Smooth muscle cell (in vitro differentiated cells): ENCODE measurements around the gene SOD3. TPM values are rescaled to one million over a fixed set of nuclear protein-coding genes. Genes with fewer than 3 reads are reported as not detected.
A peak's percentile ranks its signal among the peaks of the same experiment; 100 is the strongest.

Experiments used
- DNase-seq: peaks from one replicate; lab custom pipeline; 2025; ENCODE audit not compliant: unreplicated experiment; lab: John Stamatoyannopoulos, UW
- H2AFZ ChIP-seq: fragments of 200-600 bp; sonication (generic); 2 replicates; pipeline ENCODE4 v1.6.0; 2016; ENCODE audit warnings: antibody characterized with exemption, low read depth, mild to moderate bottlenecking
- H3F3A ChIP-seq: fragments of 200-600 bp; sonication (generic); 2 replicates; pipeline ENCODE4 v1.6.0; 2017; ENCODE audit warnings: antibody characterized with exemption, low read depth
- H3K27ac ChIP-seq: fragments of 200-600 bp; sonication (generic); 2 replicates; pipeline ENCODE4 v1.5.1; 2016; ENCODE audit warnings: low read depth, mild to moderate bottlenecking
- H3K27me3 ChIP-seq: fragments of 200-600 bp; sonication (generic); 2 replicates; pipeline ENCODE4 v1.6.1; 2016; ENCODE audit warnings: low read depth, mild to moderate bottlenecking
- H3K36me3 ChIP-seq: fragments of 200-600 bp; sonication (generic); 2 replicates; pipeline ENCODE4 v1.5.1; 2016; ENCODE audit warnings: low read depth
- H3K4me1 ChIP-seq: fragments of 200-600 bp; sonication (generic); 2 replicates; pipeline ENCODE4 v1.5.1; 2016; ENCODE audit warnings: low read depth
- H3K4me2 ChIP-seq: fragments of 200-600 bp; sonication (generic); 2 replicates; pipeline ENCODE4 v1.6.0; 2016; ENCODE audit warnings: mild to moderate bottlenecking
- H3K4me3 ChIP-seq: fragments of 200-600 bp; sonication (generic); 2 replicates; pipeline ENCODE4 v1.5.1; 2016; ENCODE audit warnings: mild to moderate bottlenecking
- H3K79me2 ChIP-seq: fragments of 200-600 bp; sonication (generic); 2 replicates; pipeline ENCODE4 v1.6.0; 2016; ENCODE audit warnings: low read depth, mild to moderate bottlenecking
- H3K9ac ChIP-seq: fragments of 200-600 bp; sonication (generic); 2 replicates; pipeline ENCODE4 v1.6.0; 2016; ENCODE audit warnings: low read depth
- H3K9me3 ChIP-seq: fragments of 200-600 bp; sonication (generic); replicated peaks from 2 replicates; pipeline ENCODE4 v1.5.1; 2016; ENCODE audit warnings: low read depth
- H4K20me1 ChIP-seq: fragments of 200-600 bp; sonication (generic); 2 replicates; pipeline ENCODE4 v1.6.0; 2016; ENCODE audit warnings: low read depth
- WGBS: methylation state at CpG from one replicate; pipeline ENCODE4 v1.1.7; 2016; ENCODE audit warnings: low lambda C conversion rate; 5-methylcytosine and 5-hydroxymethylcytosine counted together
- polyA plus RNA-seq: library from polyadenylated mRNA; unstranded; fragments of >200 nt; fragmentation: Nextera tagmentation; extraction: Ambion mirVana; gene quantifications from 2 replicates; pipeline ENCODE4 v1.2.1, GENCODE V29; 2016
- total RNA-seq: library from RNA; depleted of rRNA; stranded (reverse); fragments of >200 nt; gene quantifications from 2 replicates; pipeline ENCODE4 v1.2.3, GENCODE V29; 2014
- TF ChIP-seq, protein P1 (sequence below): fragments of 200-600 bp; sonication (generic); IDR thresholded peaks from 2 replicates; pipeline ENCODE4 v1.5.1; 2017; ENCODE audit warnings: borderline replicate concordance, mild to moderate bottlenecking, antibody characterized with exemption; ENCODE audit not compliant: insufficient read depth, poor library complexity, severe bottlenecking

SOD3 gene
- total and polyA plus RNA-seq, 2 experiments from 2014 or later = 24.4 to 71.9 TPM

DNA sequence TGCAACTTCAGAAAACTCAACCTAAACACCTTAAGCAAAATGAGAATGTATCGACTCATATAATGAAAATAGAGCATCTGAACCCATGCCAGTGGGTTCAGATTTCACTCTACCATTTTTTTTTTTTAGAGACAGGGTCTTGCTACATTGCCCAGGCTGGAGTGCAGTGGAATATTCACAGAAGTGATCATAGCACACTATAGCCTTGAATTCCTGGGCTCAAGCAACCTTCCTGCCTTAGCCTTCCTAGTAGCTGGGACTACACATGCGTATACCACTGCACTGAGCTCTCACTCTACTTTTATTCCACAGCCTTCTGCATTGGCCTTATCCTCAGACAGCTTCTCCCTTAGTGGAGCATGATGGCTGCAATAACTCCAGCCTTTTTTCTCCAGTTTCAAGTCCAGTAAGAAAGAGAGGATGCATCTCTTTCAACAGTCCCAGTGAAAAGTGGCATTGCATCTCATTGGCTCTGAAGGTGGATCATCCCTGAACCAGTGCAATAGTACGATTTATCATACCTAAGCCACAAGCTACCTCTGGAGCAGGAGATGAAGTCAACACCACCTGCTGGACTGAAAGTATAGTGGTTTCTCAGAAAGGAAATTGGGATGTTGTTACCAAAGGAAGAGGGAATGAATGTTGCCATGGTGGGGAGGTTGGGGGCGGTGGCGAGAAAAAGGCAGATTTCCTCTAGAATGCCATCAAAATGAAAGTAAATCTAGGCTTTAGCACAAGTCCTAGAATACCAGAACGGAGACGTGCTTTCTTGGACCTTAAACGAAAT is 2.0 kb upstream of the SOD3 start:
- H3F3A ChIP-seq = peaks cover 9% of the 10 kb centered on the region
- no peak overlapping the region for H3K4me3 ChIP-seq
- no peaks in the 10 kb centered on the region for H4K20me1 ChIP-seq
- no peak overlapping the region for H3K9ac ChIP-seq
- H2AFZ ChIP-seq = no peak overlapping the region
- no peaks in the 10 kb centered on the region for H3K79me2 ChIP-seq
- no peaks in the 10 kb centered on the region for H3K36me3 ChIP-seq
- TF ChIP-seq, protein P1, sequence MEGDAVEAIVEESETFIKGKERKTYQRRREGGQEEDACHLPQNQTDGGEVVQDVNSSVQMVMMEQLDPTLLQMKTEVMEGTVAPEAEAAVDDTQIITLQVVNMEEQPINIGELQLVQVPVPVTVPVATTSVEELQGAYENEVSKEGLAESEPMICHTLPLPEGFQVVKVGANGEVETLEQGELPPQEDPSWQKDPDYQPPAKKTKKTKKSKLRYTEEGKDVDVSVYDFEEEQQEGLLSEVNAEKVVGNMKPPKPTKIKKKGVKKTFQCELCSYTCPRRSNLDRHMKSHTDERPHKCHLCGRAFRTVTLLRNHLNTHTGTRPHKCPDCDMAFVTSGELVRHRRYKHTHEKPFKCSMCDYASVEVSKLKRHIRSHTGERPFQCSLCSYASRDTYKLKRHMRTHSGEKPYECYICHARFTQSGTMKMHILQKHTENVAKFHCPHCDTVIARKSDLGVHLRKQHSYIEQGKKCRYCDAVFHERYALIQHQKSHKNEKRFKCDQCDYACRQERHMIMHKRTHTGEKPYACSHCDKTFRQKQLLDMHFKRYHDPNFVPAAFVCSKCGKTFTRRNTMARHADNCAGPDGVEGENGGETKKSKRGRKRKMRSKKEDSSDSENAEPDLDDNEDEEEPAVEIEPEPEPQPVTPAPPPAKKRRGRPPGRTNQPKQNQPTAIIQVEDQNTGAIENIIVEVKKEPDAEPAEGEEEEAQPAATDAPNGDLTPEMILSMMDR = no peak
- WGBS = 78% methylated on average over 8 of the region's 8 CpGs
- peak overlapping the region; percentile 84 for H3K27ac ChIP-seq
- DNase-seq = no peak
- H3K4me2 ChIP-seq = peak overlapping the region; percentile 84
- H3K27me3 ChIP-seq = peaks cover 4% of the 10 kb centered on the region
- no peaks in the 10 kb centered on the region for H3K9me3 ChIP-seq
- H3K4me1 ChIP-seq = peaks cover 8% of the 10 kb centered on the region

DNA sequence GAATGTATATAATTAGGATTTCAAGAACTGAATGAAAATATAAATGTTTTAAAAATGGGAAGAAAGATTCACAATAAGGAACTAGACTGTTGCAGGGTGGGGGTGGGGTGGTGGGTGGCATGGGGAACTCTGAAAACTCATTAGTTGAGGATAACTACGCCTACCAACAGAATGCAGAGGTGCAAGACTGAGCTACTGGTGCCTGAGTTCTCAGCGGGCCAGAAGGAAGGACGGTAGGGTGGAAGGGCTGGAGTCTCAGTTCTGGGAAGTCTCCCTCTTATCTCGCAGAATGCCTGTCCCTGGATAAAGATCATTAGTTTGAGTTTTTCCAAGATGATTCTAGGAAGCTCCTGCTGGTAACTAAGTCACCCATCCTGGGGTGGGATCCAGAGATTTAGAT is 1.3 kb upstream of the SOD3 start:
- Histone ChIP-seq H3K9me3 (no peaks in the 10 kb centered on the region), H2AFZ (no peak overlapping the region), H3K4me1 (peaks cover 8% of the 10 kb centered on the region), H3K36me3 (no peaks in the 10 kb centered on the region), H3K79me2 (no peaks in the 10 kb centered on the region), H4K20me1 (no peaks in the 10 kb centered on the region), H3K4me2 (peak overlapping the region; percentile 84), H3K9ac (peak overlapping the region; percentile 54), H3K4me3 (no peak overlapping the region), H3K27me3 (peaks cover 10% of the 10 kb centered on the region), H3K27ac (peak overlapping the region; percentile 84), H3F3A (peaks cover 9% of the 10 kb centered on the region)
- 32% methylated on average over 4 of the region's 4 CpGs for WGBS
- no peak for DNase-seq
- TF ChIP-seq, protein P1 = no peak

DNA sequence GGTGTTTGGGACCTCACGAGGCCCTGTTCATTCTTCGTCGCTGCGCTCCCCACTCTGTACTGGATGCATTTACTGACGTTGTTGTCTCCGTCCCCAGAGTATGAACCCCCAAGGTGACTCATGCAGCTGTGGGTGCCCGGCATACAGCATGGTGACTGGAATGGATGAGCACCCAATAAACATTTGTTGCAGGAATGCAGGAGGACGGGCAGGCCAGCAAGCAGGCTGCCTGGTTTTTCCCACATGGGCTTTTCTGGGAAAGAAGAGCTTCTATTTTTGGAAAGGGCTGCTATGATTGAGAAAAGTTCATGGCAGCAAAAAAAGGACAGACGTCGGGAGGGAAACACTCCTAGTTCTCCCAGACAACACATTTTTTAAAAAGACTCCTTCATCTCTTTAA is 893 bp upstream of the SOD3 start:
- TF ChIP-seq, protein P1 = no peak
- no peaks in the 10 kb centered on the region for H4K20me1 ChIP-seq
- H3K27ac ChIP-seq = peak overlapping the region; percentile 84
- peaks cover 9% of the 10 kb centered on the region for H3F3A ChIP-seq
- no peak overlapping the region for H2AFZ ChIP-seq
- peaks cover 14% of the 10 kb centered on the region for H3K27me3 ChIP-seq
- no peaks in the 10 kb centered on the region for H3K36me3 ChIP-seq
- H3K4me3 ChIP-seq = peak overlapping the region; percentile 36
- H3K4me2 ChIP-seq = peak overlapping the region; percentile 84
- H3K9me3 ChIP-seq = no peaks in the 10 kb centered on the region
- peak; percentile 22 for DNase-seq
- WGBS = 14% methylated on average over 10 of the region's 10 CpGs
- no peaks in the 10 kb centered on the region for H3K79me2 ChIP-seq
- peak overlapping the region; percentile 54 for H3K9ac ChIP-seq
- peaks cover 8% of the 10 kb centered on the region for H3K4me1 ChIP-seq
